Activated naive CD8-positive, alpha-beta T cell treated with anti-CD3 and anti-CD28 coated beads, Interleukin-2, amount 50 U/mL, for 24 hours (primary cell): ENCODE data around the gene TBX3.

Source experiments
- ATAC-seq: fragments of 150-1000 bp; cut with Tn5 transposase; one replicate; pipeline ENCODE4 v1.10.0; 2021
- DNase-seq: peaks from one replicate; pipeline ENCODE4 v3.0.0; 2021
- H3K27ac Mint-ChIP-seq: one replicate; pipeline ENCODE4 v1.8.0; 2021; ENCODE audit warnings: mild to moderate bottlenecking, mixed read lengths
- H3K27me3 Mint-ChIP-seq: one replicate; pipeline ENCODE4 v1.8.0; 2021; ENCODE audit warnings: mixed read lengths
- H3K36me3 Mint-ChIP-seq: one replicate; pipeline ENCODE4 v1.8.0; 2021; ENCODE audit warnings: low read depth, mixed read lengths
- H3K4me1 Mint-ChIP-seq: one replicate; pipeline ENCODE4 v1.8.0; 2021; ENCODE audit warnings: mixed read lengths
- H3K4me3 Mint-ChIP-seq: one replicate; pipeline ENCODE4 v1.8.0; 2021; ENCODE audit warnings: mild to moderate bottlenecking, moderate library complexity, mixed read lengths
- H3K9me3 Mint-ChIP-seq: one replicate; pipeline ENCODE4 v1.8.0; 2021; ENCODE audit warnings: mixed read lengths

TBX3 gene

DNA sequence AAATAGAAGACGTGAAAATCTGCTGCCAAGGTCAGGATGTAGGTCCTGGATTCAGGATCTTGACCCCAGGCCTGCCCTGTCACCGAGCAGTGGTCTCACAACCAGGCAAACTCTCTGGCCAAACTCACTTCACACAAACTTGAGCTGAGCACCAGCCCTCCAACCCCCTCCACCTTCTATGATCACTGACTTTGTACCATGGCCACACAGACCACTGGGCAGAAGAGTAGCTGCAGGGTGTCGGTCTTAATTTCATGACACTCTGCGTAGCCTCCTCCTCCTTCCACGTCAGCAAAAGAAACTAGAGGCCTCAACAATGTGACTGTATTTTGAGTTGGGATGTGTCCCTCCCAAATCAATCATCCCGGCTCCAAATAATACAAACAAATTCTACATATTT lies 7.2 kb upstream of the TBX3 start:
- peaks cover 4% of the 10 kb centered on the region for H3K4me1 Mint-ChIP-seq
- H3K4me3 Mint-ChIP-seq, result no peak overlapping the region
- H3K27ac Mint-ChIP-seq, result no peak overlapping the region
- H3K36me3 Mint-ChIP-seq, result peaks cover 4% of the 10 kb centered on the region
- H3K27me3 Mint-ChIP-seq, result peaks cover 93% of the 10 kb centered on the region
- DNase-seq, result no peak
- no peak for ATAC-seq
- H3K9me3 Mint-ChIP-seq, result no peaks in the 10 kb centered on the region

- Mint-ChIP-seq H3K36me3 (peaks cover 6% of the 10 kb centered on the region), H3K4me3 (no peak overlapping the region), H3K9me3 (no peaks in the 10 kb centered on the region), H3K4me1 (peaks cover 4% of the 10 kb centered on the region), H3K27me3 (peaks cover 93% of the 10 kb centered on the region), H3K27ac (no peak overlapping the region)
- ATAC-seq (no peak), DNase-seq (no peak)
Observed at GRCh38 chr12:114690267-114691135, 6.5 kb upstream of the TBX3 start.

- no peak overlapping the region for H3K4me3 Mint-ChIP-seq
- H3K27ac Mint-ChIP-seq, result no peak overlapping the region
- no peak for ATAC-seq
Observed at GRCh38 chr12:114689075-114689994, 5.4 kb upstream of the TBX3 start.

GRCh38 chr12:114688256-114688845 lies 4.4 kb upstream of the TBX3 start:
- H3K4me1 Mint-ChIP-seq, result peaks cover 22% of the 10 kb centered on the region
- DNase-seq, result no peak
- no peak overlapping the region for H3K4me3 Mint-ChIP-seq
- H3K9me3 Mint-ChIP-seq, result no peaks in the 10 kb centered on the region
- peaks cover 90% of the 10 kb centered on the region for H3K27me3 Mint-ChIP-seq
- H3K36me3 Mint-ChIP-seq, result peaks cover 7% of the 10 kb centered on the region
- ATAC-seq, result no peak
- no peak overlapping the region for H3K27ac Mint-ChIP-seq

More at GRCh38 chr12:114689075-114689994, 5.4 kb upstream of the TBX3 start:
- no peaks in the 10 kb centered on the region for H3K9me3 Mint-ChIP-seq
- peaks cover 6% of the 10 kb centered on the region for H3K36me3 Mint-ChIP-seq
- H3K4me1 Mint-ChIP-seq, result peaks cover 12% of the 10 kb centered on the region
- DNase-seq, result no peak
- peaks cover 90% of the 10 kb centered on the region for H3K27me3 Mint-ChIP-seq

DNA sequence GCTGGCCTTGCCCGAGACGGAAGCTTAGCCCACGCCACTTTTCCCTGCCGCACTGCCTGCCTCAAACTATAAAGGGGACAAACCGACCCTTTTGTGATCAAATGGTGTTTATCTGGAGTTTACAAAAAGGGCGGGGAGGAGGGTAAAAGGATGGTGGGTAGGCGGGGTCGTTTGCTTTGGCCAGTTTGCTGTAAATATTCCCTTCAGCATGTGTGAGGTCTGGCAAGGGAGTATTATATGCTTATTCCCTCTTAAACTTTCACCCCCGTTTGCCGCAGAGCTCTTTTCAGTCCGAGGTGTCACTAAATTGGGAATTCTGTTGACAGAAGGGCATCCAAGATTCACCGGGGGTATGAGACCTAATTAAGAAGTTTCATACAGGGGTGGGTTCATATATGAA lies 3.8 kb upstream of the TBX3 start:
- H3K9me3 Mint-ChIP-seq, result no peaks in the 10 kb centered on the region
- ATAC-seq (no peak), DNase-seq (no peak)
- peaks cover 25% of the 10 kb centered on the region for H3K4me1 Mint-ChIP-seq
- H3K36me3 Mint-ChIP-seq, result peaks cover 7% of the 10 kb centered on the region
- H3K27me3 Mint-ChIP-seq, result peaks cover 90% of the 10 kb centered on the region
- H3K27ac Mint-ChIP-seq, result no peak overlapping the region
- H3K4me3 Mint-ChIP-seq, result no peak overlapping the region

DNA sequence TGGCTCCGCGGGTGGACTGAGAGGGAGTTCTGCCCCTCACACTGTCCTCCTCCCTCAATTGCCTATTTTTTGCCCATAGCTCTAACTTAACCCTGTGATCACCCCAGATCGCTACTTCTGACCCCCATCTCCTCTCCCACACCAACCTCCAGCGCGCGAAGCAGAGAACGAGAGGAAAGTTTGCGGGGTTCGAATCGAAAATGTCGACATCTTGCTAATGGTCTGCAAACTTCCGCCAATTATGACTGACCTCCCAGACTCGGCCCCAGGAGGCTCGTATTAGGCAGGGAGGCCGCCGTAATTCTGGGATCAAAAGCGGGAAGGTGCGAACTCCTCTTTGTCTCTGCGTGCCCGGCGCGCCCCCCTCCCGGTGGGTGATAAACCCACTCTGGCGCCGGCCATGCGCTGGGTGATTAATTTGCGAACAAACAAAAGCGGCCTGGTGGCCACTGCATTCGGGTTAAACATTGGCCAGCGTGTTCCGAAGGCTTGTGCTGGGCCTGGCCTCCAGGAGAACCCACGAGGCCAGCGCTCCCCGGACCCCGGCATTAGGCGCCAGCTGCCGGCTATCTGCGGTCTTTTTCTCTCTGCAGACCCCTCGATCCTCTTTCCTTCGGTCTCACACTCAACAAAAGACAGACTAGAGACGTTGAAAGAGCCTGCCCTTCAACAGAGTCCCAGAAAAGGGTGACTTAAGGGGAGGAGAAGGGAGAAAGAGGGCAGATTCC lies 3.0 kb upstream of the TBX3 start:
- peaks cover 7% of the 10 kb centered on the region for H3K36me3 Mint-ChIP-seq
- peaks cover 25% of the 10 kb centered on the region for H3K4me1 Mint-ChIP-seq
- H3K9me3 Mint-ChIP-seq, result no peaks in the 10 kb centered on the region
- peaks cover 93% of the 10 kb centered on the region for H3K27me3 Mint-ChIP-seq
- H3K27ac Mint-ChIP-seq, result no peak overlapping the region
- DNase-seq (no peak), ATAC-seq (no peak)
- H3K4me3 Mint-ChIP-seq, result no peak overlapping the region

DNA sequence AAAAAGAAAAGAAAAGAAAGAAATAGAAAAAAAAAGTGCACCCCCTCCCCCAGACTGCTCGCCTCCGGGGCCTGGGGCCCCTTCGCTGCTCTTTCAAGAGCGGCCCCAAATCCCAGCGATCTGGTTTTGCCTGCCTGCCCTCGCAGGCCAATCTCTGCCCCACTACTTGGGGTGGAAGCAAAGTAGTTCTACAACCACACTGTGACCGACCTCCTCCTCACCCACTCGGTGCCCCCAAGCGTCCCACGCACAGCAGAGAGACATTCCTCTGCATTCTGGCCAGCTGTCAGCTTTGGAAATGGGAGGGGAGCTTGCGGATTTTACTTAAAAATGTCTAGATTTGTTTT lies 2.4 kb upstream of the TBX3 start:
- H3K4me3 Mint-ChIP-seq, result no peak overlapping the region
- H3K36me3 Mint-ChIP-seq, result peaks cover 7% of the 10 kb centered on the region
- no peak for DNase-seq
- H3K4me1 Mint-ChIP-seq, result peaks cover 25% of the 10 kb centered on the region
- ATAC-seq, result no peak
- H3K27ac Mint-ChIP-seq, result no peak overlapping the region
- H3K9me3 Mint-ChIP-seq, result no peaks in the 10 kb centered on the region
- H3K27me3 Mint-ChIP-seq, result peaks cover 93% of the 10 kb centered on the region

DNA sequence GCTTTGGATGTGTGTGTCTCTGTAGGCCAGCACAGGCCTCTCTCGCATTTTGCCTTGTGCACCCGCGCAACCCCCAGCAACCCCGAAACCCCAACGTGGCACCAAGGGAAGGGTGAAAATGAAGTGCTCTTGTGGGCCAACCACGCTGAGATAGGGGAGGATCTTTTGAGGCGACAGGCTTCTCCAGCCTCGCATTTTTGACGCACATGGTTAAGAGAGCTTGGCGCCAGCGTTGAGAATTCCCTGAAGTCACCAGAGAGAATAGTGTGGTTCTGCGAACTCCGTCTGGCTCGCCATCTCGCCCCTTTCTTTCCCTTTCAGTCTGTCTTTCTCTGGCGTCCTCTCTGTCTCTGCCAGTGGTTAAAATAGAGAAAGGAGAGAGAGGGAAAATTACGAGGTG lies 1.9 kb upstream of the TBX3 start:
- Mint-ChIP-seq H3K4me1 (peaks cover 25% of the 10 kb centered on the region), H3K36me3 (peaks cover 7% of the 10 kb centered on the region), H3K27ac (no peak overlapping the region), H3K27me3 (peaks cover 93% of the 10 kb centered on the region), H3K4me3 (no peak overlapping the region), H3K9me3 (peaks cover under 1% of the 10 kb centered on the region)
- ATAC-seq, result no peak
- DNase-seq, result no peak

GRCh38 chr12:114685320-114685781 lies 1.4 kb upstream of the TBX3 start:
- Mint-ChIP-seq H3K9me3 (peaks cover 5% of the 10 kb centered on the region), H3K36me3 (peaks cover 7% of the 10 kb centered on the region), H3K4me1 (peaks cover 25% of the 10 kb centered on the region), H3K4me3 (no peak overlapping the region), H3K27me3 (peaks cover 93% of the 10 kb centered on the region), H3K27ac (no peak overlapping the region)
- no peak for ATAC-seq
- no peak for DNase-seq

- H3K4me3 Mint-ChIP-seq, result peak overlapping the region; percentile 24
- peaks cover 9% of the 10 kb centered on the region for H3K9me3 Mint-ChIP-seq
- no peak overlapping the region for H3K27ac Mint-ChIP-seq
- ATAC-seq, result no peak
- peaks cover 93% of the 10 kb centered on the region for H3K27me3 Mint-ChIP-seq
- no peak for DNase-seq
- peaks cover 25% of the 10 kb centered on the region for H3K4me1 Mint-ChIP-seq
- peaks cover 7% of the 10 kb centered on the region for H3K36me3 Mint-ChIP-seq
Observed at GRCh38 chr12:114684870-114685273, 897 bp upstream of the TBX3 start.

GRCh38 chr12:114683709-114684097 lies 272 bp downstream of the TBX3 start:
- Mint-ChIP-seq H3K27ac (no peak overlapping the region), H3K36me3 (peaks cover 7% of the 10 kb centered on the region), H3K9me3 (peaks cover 9% of the 10 kb centered on the region), H3K4me3 (peak overlapping the region; percentile 69), H3K4me1 (peaks cover 25% of the 10 kb centered on the region), H3K27me3 (peaks cover 91% of the 10 kb centered on the region)
- ATAC-seq (no peak), DNase-seq (no peak)

DNA sequence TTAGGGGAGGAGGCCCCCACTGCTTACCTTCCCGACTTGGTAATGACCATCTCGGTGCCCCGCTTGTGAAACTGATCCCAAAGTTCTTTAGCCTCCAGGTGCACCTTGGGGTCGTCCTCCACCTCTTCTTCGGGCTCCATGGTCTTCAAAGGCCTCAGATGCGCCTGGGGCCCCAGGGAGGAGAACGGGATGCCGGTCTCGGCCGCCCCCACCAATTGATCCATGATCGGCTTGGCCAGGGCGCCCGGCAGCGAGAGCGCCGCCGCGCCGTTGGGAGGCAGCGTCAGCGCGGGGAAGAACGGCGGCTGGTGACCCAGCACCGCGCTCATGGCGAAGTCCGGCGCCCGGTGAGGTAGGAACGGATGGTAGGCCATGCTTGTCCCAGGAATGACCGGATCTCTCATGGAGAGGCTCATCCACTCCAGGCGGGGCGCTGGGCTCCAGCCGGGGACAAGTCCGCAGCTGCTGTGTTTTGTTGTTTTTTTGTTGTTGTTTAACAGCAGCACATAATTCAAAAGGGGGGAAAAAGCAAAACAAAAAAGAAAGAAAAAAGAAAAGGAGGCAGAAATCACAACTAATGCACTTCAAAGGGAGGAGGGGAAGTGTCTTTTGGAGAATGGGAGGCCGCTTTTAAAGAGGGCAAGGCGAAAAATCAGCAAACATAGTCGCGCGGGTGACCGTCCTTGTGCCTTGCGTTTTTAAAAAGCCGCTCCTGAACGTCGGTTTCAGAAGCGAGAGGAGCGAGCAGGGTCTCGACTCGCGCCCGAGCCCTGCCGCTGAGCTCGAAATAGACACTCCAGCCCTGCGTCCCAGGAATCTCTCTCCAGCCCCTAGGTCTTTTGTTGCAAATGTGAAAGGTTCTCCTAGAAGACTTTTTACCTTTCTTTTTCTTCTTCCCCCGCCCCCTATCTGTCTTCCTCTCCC lies 928 bp downstream of the TBX3 start:
- H3K27me3 Mint-ChIP-seq, result peaks cover 87% of the 10 kb centered on the region
- H3K9me3 Mint-ChIP-seq, result peaks cover 9% of the 10 kb centered on the region
- no peak for DNase-seq
- ATAC-seq, result no peak
- no peak overlapping the region for H3K27ac Mint-ChIP-seq
- H3K36me3 Mint-ChIP-seq, result peaks cover 7% of the 10 kb centered on the region
- H3K4me3 Mint-ChIP-seq, result peak overlapping the region; percentile 69
- peaks cover 25% of the 10 kb centered on the region for H3K4me1 Mint-ChIP-seq

GRCh38 chr12:114682106-114682784 lies 1.7 kb downstream of the TBX3 start:
- peaks cover 7% of the 10 kb centered on the region for H3K36me3 Mint-ChIP-seq
- peaks cover 84% of the 10 kb centered on the region for H3K27me3 Mint-ChIP-seq
- peaks cover 9% of the 10 kb centered on the region for H3K9me3 Mint-ChIP-seq
- H3K4me3 Mint-ChIP-seq, result no peak overlapping the region
- H3K27ac Mint-ChIP-seq, result no peak overlapping the region
- DNase-seq (no peak), ATAC-seq (no peak)
- H3K4me1 Mint-ChIP-seq, result peaks cover 25% of the 10 kb centered on the region
